GM12892 (cell line): ENCODE measurements around the gene SCAMP4.
"Not testable (repeated sequence)": the region's sequence is repeated elsewhere in the genome, so short reads cannot be mapped to it uniquely, and the experiment has no call there.

ENCODE experiments used
- POLR2AphosphoS5 ChIP-seq: IDR thresholded peaks from 2 replicates; pipeline ENCODE4 v1.6.1; 2011; ENCODE audit warnings: low read depth, low read length, control low read depth
- TAF1 ChIP-seq: IDR thresholded peaks from 2 replicates; pipeline ENCODE4 v1.6.1; 2011; ENCODE audit warnings: low read depth, mild to moderate bottlenecking, control low read depth, low read length, borderline replicate concordance

- not testable (repeated sequence) for TF ChIP-seq POLR2AphosphoS5, TAF1
Measured at GRCh38 chr19:1886360-1886759, 18.8 kb upstream of the SCAMP4 start.
